ENCODE results near the gene ITIH4.

Gene ITIH4

GRCh38 chr3:52844290-52844975 is 14.0 kb upstream of the ITIH4 start:
- no peaks in the 10 kb centered on the region for H3K79me2 ChIP-seq (ENCODE audit: low read length)
- H3K4me1 ChIP-seq (ENCODE audit: low read length) = peaks cover 11% of the 10 kb centered on the region
- no peak overlapping the region for H3K4me2 ChIP-seq (ENCODE audit: low read length)
- no peaks in the 10 kb centered on the region for H3K36me3 ChIP-seq (replicated peaks; ENCODE audit: low read depth, low read length)
- H3K9ac ChIP-seq (ENCODE audit: low read length) = no peak overlapping the region
- no peaks in the 10 kb centered on the region for H4K20me1 ChIP-seq (ENCODE audit: insufficient read depth, low read length)
- no peak overlapping the region for H2AFZ ChIP-seq (ENCODE audit: low read depth, low read length)
- no peak overlapping the region for H3K4me3 ChIP-seq (ENCODE audit: low read length)
- H3K27me3 ChIP-seq (ENCODE audit: low read depth, low read length) = no peaks in the 10 kb centered on the region
- TF ChIP-seq CTCF (IDR thresholded peaks at IDR 0.05; ENCODE audit: low read depth, low read length) = no peak
- no peak for TF ChIP-seq EZH2phosphoT487 (IDR thresholded peaks at IDR 0.05; ENCODE audit: low read depth)
- H3K9me3 ChIP-seq (ENCODE audit: insufficient read depth, low read length) = no peaks in the 10 kb centered on the region
- no peak overlapping the region for H3K27ac ChIP-seq (ENCODE audit: low read length)

GRCh38 chr3:52843881-52844280 is 13.4 kb upstream of the ITIH4 start:
- H3K27ac ChIP-seq (ENCODE audit: low read length) = no peak overlapping the region

GRCh38 chr3:52843108-52843865 is 12.8 kb upstream of the ITIH4 start:
- no peaks in the 10 kb centered on the region for H3K36me3 ChIP-seq (replicated peaks; ENCODE audit: low read depth, low read length)
- no peak overlapping the region for H3K27ac ChIP-seq (ENCODE audit: low read length)
- no peak overlapping the region for H3K4me3 ChIP-seq (ENCODE audit: low read length)
- H3K4me1 ChIP-seq (ENCODE audit: low read length) = peaks cover 11% of the 10 kb centered on the region
- TF ChIP-seq EZH2phosphoT487 (IDR thresholded peaks at IDR 0.05; ENCODE audit: low read depth) (no peak), CTCF (IDR thresholded peaks at IDR 0.05; ENCODE audit: low read depth, low read length) (no peak)
- H3K9ac ChIP-seq (ENCODE audit: low read length) = no peak overlapping the region
- H3K9me3 ChIP-seq (ENCODE audit: insufficient read depth, low read length) = no peaks in the 10 kb centered on the region
- H3K79me2 ChIP-seq (ENCODE audit: low read length) = no peaks in the 10 kb centered on the region
- H4K20me1 ChIP-seq (ENCODE audit: insufficient read depth, low read length) = no peaks in the 10 kb centered on the region
- H3K4me2 ChIP-seq (ENCODE audit: low read length) = no peak overlapping the region
- no peaks in the 10 kb centered on the region for H3K27me3 ChIP-seq (ENCODE audit: low read depth, low read length)
- no peak overlapping the region for H2AFZ ChIP-seq (ENCODE audit: low read depth, low read length)

More at GRCh38 chr3:52843881-52844280, 13.4 kb upstream of the ITIH4 start:
- no peaks in the 10 kb centered on the region for H3K27me3 ChIP-seq (ENCODE audit: low read depth, low read length)
- no peak overlapping the region for H3K4me3 ChIP-seq (ENCODE audit: low read length)
- no peak overlapping the region for H3K9ac ChIP-seq (ENCODE audit: low read length)
- no peaks in the 10 kb centered on the region for H4K20me1 ChIP-seq (ENCODE audit: insufficient read depth, low read length)
- no peaks in the 10 kb centered on the region for H3K79me2 ChIP-seq (ENCODE audit: low read length)
- no peaks in the 10 kb centered on the region for H3K9me3 ChIP-seq (ENCODE audit: insufficient read depth, low read length)
- H3K4me1 ChIP-seq (ENCODE audit: low read length) = peaks cover 11% of the 10 kb centered on the region
- H3K4me2 ChIP-seq (ENCODE audit: low read length) = no peak overlapping the region
- H3K36me3 ChIP-seq (replicated peaks; ENCODE audit: low read depth, low read length) = no peaks in the 10 kb centered on the region
- H2AFZ ChIP-seq (ENCODE audit: low read depth, low read length) = no peak overlapping the region
- TF ChIP-seq CTCF (IDR thresholded peaks at IDR 0.05; ENCODE audit: low read depth, low read length) (no peak), EZH2phosphoT487 (IDR thresholded peaks at IDR 0.05; ENCODE audit: low read depth) (no peak)

GRCh38 chr3:52842424-52842823 is 12.0 kb upstream of the ITIH4 start:
- Histone ChIP-seq H3K4me3 (ENCODE audit: low read length) (no peak overlapping the region), H2AFZ (ENCODE audit: low read depth, low read length) (no peak overlapping the region), H3K4me1 (ENCODE audit: low read length) (peaks cover 11% of the 10 kb centered on the region), H3K79me2 (ENCODE audit: low read length) (no peaks in the 10 kb centered on the region), H3K9ac (ENCODE audit: low read length) (no peak overlapping the region), H3K4me2 (ENCODE audit: low read length) (no peak overlapping the region), H3K27ac (ENCODE audit: low read length) (no peak overlapping the region), H3K27me3 (ENCODE audit: low read depth, low read length) (no peaks in the 10 kb centered on the region), H4K20me1 (ENCODE audit: insufficient read depth, low read length) (no peaks in the 10 kb centered on the region), H3K36me3 (replicated peaks; ENCODE audit: low read depth, low read length) (no peaks in the 10 kb centered on the region), H3K9me3 (ENCODE audit: insufficient read depth, low read length) (no peaks in the 10 kb centered on the region)
- TF ChIP-seq EZH2phosphoT487 (IDR thresholded peaks at IDR 0.05; ENCODE audit: low read depth) (no peak), CTCF (IDR thresholded peaks at IDR 0.05; ENCODE audit: low read depth, low read length) (no peak)

Measured in OCI-LY3 (cell line).